Muscle layer of duodenum (tissue), 2 donors: Measurements from ENCODE around the gene CDC42.
"Not testable (repeated sequence)": the region's sequence is repeated elsewhere in the genome, so short reads cannot be mapped to it uniquely, and the experiment has no call there.

Experiments
- H3K27ac ChIP-seq: one replicate; pipeline ENCODE4 v1.7.0; 2013; ENCODE audit warnings: mild to moderate bottlenecking, low read length
- H3K27me3 ChIP-seq: one replicate; pipeline ENCODE4 v1.7.0; 2013; ENCODE audit warnings: low read depth, mild to moderate bottlenecking, control low read depth, low read length
- H3K36me3 ChIP-seq, 2 donors: one replicate each; pipeline ENCODE4 v1.7.0; 2013; ENCODE audit warnings: low read length in 2 of 2, control low read depth in 1 of 2, mild to moderate bottlenecking in 1 of 2; ENCODE audit not compliant: insufficient read depth in 2 of 2, control insufficient read depth in 1 of 2
- H3K4me1 ChIP-seq, 2 donors: one replicate each; pipeline ENCODE4 v1.7.0; 2013; ENCODE audit warnings: low read length in 2 of 2, mild to moderate bottlenecking in 2 of 2, control low read depth in 1 of 2, moderate library complexity in 1 of 2; ENCODE audit not compliant: insufficient read depth in 2 of 2, control insufficient read depth in 1 of 2
- H3K4me3 ChIP-seq, 2 donors: one replicate each; pipeline ENCODE4 v1.7.0; 2013; ENCODE audit warnings: low read length in 2 of 2, low read depth in 1 of 2, mild to moderate bottlenecking in 1 of 2
- H3K9me3 ChIP-seq, 2 donors: one replicate each; pipeline ENCODE4 v1.7.0; 2013; ENCODE audit warnings: low read length in 2 of 2, control low read depth in 1 of 2, mild to moderate bottlenecking in 1 of 2; ENCODE audit not compliant: control insufficient read depth in 1 of 2
- donor health status: healthy.

The CDC42 gene

GRCh38 chr1:22052115-22053016, at the start of gene CDC42:
CDC42 (plus strand) TSS chr1:22052709; CDS start chr1:22078479, 25,770 bp downstream.
- Histone ChIP-seq H3K9me3 (no peaks in the 10 kb centered on the region), H3K4me1 (peaks cover 25 to 32% of the 10 kb centered on the region in 2 donors), H3K27me3 (no peaks in the 10 kb centered on the region), H3K36me3 (no peaks in the 10 kb centered on the region), H3K27ac (peak within 1 kb of the TSS; percentile 91), H3K4me3 (peak within 1 kb of the TSS; percentile 79 to 94)

- not testable (repeated sequence) for H3K27ac ChIP-seq, H3K36me3 ChIP-seq, H3K27me3 ChIP-seq, H3K4me1 ChIP-seq, H3K4me3 ChIP-seq, H3K9me3 ChIP-seq
Observed at GRCh38 chr1:22002875-22003274, 49.6 kb upstream of the CDC42 start.

GRCh38 chr1:22003959-22004358, 48.5 kb upstream of the CDC42 start:
- H3K9me3 ChIP-seq, H3K4me3 ChIP-seq, H3K4me1 ChIP-seq, H3K27ac ChIP-seq, H3K27me3 ChIP-seq, H3K36me3 ChIP-seq: not testable (repeated sequence)

- H3K9me3 ChIP-seq, H3K36me3 ChIP-seq, H3K4me3 ChIP-seq, H3K4me1 ChIP-seq, H3K27me3 ChIP-seq, H3K27ac ChIP-seq: not testable (repeated sequence)
Observed at GRCh38 chr1:22005261-22006149, 47.0 kb upstream of the CDC42 start.

- not testable (repeated sequence) for H3K27ac ChIP-seq, H3K9me3 ChIP-seq, H3K4me3 ChIP-seq, H3K27me3 ChIP-seq, H3K36me3 ChIP-seq, H3K4me1 ChIP-seq
Observed at GRCh38 chr1:22006736-22007135, 45.8 kb upstream of the CDC42 start.

- H3K4me3 ChIP-seq, H3K36me3 ChIP-seq, H3K27me3 ChIP-seq, H3K4me1 ChIP-seq, H3K9me3 ChIP-seq, H3K27ac ChIP-seq: not testable (repeated sequence)
Observed at GRCh38 chr1:22007262-22007661, 45.2 kb upstream of the CDC42 start.

GRCh38 chr1:22009566-22009965, 42.9 kb upstream of the CDC42 start:
- not testable (repeated sequence) for H3K36me3 ChIP-seq, H3K27me3 ChIP-seq, H3K27ac ChIP-seq, H3K9me3 ChIP-seq, H3K4me3 ChIP-seq, H3K4me1 ChIP-seq

- not testable (repeated sequence) for H3K9me3 ChIP-seq, H3K36me3 ChIP-seq, H3K27ac ChIP-seq, H3K4me3 ChIP-seq, H3K4me1 ChIP-seq, H3K27me3 ChIP-seq
Observed at GRCh38 chr1:22012752-22013151, 39.8 kb upstream of the CDC42 start.

GRCh38 chr1:22014575-22015206, 37.8 kb upstream of the CDC42 start:
- H3K4me3 ChIP-seq, H3K4me1 ChIP-seq, H3K36me3 ChIP-seq, H3K27me3 ChIP-seq, H3K27ac ChIP-seq, H3K9me3 ChIP-seq: not testable (repeated sequence)

GRCh38 chr1:22018583-22019559, 33.6 kb upstream of the CDC42 start:
- no peak overlapping the region for H3K4me3 ChIP-seq
- no peaks in the 10 kb centered on the region for H3K4me1 ChIP-seq
- no peaks in the 10 kb centered on the region for H3K27me3 ChIP-seq
- H3K9me3 ChIP-seq, result no peaks in the 10 kb centered on the region
- H3K27ac ChIP-seq, result no peak overlapping the region
- no peaks in the 10 kb centered on the region for H3K36me3 ChIP-seq
